Lower leg skin (tissue), 3 donors: Measurements from ENCODE around the gene ST7.

Source experiments
- CTCF ChIP-seq, 3 donors: fragments of 450-650 bp; IDR thresholded peaks; one replicate each; pipeline ENCODE4 v1.5.1; 2016; ENCODE audit warnings: antibody characterized with exemption in 3 of 3, mild to moderate bottlenecking in 3 of 3, moderate library complexity in 2 of 3
- POLR2A ChIP-seq, 2 donors: fragments of 450-650 bp; IDR thresholded peaks; one replicate each; pipeline ENCODE4 v1.6.1; 2016 to 2017; ENCODE audit warnings: antibody characterized with exemption in 2 of 2, mild to moderate bottlenecking in 1 of 2, moderate library complexity in 1 of 2

GRCh38 chr7:117053432-117053831 lies 100.1 kb downstream of the ST7 start:
- no peak for TF ChIP-seq CTCF (IDR thresholded peaks at IDR 0.05)
- no peak for TF ChIP-seq POLR2A (IDR thresholded peaks at IDR 0.05)
